ENCODE data around the gene SLC39A3.

Gene SLC39A3, protein sequence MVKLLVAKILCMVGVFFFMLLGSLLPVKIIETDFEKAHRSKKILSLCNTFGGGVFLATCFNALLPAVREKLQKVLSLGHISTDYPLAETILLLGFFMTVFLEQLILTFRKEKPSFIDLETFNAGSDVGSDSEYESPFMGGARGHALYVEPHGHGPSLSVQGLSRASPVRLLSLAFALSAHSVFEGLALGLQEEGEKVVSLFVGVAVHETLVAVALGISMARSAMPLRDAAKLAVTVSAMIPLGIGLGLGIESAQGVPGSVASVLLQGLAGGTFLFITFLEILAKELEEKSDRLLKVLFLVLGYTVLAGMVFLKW

DNA sequence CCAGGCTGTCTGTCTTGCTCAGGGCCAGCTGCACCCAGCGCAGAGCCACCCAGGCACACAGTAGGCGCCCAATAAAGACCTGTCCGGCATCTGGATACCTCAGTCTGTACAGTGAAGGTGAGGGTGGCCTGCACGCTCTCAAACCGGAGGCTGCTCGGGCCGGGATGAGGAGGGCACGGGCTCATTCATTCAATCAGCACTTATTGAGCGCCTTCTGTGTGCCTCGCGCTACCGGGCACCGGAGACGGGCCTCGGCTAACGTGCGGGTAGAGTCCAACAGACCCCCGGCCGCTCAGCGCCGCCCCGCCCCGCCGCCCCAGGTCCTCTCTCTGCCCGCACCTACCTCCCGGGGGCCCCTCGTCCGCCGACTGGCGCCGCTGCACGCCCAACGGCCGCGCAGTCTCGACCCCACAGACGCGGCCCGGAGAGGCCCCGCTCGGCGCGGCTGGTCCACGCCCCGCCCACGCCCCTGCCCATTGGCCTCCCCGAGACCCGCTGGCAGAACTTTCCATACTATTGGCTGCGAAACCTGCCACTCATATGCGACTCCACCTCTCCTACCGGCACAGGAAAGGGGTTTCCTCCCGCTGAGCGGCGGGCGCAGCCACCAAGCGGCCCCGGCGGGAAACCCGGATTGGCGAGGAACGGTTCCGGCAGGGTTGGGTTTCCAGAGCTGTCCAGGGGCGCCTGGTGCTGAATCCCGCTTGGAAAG, at the start of gene SLC39A3:
Gene SLC39A3 (minus strand): TSS at position 416 of the 712 bp plus-strand sequence. CDS start 2,760 bp downstream, outside the sequence.
- peak; percentile 100 for DNase-seq (ENCODE audit: low spot score)

DNA sequence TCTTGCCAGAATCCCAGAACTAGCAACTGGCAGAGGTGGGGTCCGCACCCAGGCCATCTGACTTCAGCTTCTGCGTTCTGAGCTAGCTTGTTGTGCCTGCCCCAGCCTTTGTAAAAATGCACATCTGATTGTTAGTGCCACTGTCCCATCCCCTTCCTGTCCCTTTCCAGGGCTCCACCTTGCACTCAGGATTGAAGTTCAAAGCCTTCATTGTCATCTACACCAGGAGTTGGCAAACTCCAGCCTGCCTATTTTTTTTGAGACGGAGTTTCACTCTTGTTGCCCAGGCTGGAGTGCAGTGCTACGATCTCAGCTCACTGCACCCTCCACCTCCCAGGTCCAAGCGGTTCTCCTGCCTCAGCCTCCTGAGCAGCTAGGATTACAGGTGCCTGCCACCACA, 48.4 kb upstream of the SLC39A3 start:
- DNase-seq (ENCODE audit: low spot score): no peak

DNA sequence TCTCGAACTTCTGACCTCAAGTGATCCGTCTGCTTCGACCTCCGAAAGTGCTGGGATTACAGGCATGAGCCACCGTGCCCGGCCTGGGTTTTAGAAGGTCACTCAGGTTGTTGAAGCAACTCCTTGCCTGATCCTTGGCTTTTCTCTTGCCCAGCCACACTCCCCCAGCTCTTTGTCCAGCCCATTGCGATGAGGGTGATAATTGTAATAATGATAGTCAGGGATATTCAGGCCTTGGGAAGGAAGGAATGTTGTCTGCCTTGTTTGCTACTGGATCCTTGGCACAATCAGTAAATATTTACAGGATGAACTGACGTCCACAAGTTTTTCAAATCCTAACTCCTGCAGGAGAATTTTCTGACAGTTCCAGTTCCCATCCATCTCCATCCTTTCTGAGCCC, 47.3 kb upstream of the SLC39A3 start:
- DNase-seq (ENCODE audit: low spot score): no peak

DNA sequence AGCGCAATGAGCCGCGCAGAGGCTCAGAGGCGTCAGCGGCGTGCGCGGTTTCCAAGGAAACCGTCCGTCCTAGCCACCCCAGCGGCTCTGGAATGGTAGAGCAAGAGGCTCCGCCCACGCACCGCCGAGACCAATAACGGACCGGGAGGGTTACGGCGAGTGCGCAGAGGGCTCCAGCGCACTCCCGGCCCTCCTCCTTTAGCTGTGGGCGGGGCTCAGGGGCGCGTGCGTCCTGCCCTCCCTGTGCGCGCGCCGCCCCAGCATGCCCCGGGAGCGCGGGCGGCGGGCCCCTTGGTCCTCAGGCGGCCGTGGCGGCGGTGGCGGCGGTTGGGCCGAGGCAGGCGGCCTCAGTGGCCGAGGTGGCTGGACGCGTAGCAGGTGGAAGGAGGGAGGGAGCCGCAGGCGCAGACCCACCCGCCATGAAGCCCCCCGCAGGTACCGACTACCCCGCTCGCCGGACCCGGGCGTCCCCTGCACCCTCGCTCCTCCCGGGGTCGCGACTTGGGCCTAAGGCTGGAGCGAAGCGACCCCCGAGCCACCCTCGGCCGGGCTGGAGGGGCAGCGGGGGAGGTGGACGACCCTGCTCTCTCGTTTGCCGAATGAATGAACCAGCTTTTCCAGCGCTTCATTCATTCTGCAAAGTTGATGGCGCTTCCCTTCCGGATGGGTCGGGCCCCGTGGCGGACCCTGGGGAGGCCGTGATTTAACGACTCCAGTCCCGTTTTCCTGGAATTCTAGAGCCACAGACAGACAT, 45.6 kb upstream of the SLC39A3 start, which contains the start of gene THOP1:
Gene THOP1 (plus strand): TSS at position 260 of the 754 bp plus-strand sequence. CDS start 160 bp downstream, at position 420.
- peak; percentile 99 for DNase-seq (ENCODE audit: low spot score)

DNA sequence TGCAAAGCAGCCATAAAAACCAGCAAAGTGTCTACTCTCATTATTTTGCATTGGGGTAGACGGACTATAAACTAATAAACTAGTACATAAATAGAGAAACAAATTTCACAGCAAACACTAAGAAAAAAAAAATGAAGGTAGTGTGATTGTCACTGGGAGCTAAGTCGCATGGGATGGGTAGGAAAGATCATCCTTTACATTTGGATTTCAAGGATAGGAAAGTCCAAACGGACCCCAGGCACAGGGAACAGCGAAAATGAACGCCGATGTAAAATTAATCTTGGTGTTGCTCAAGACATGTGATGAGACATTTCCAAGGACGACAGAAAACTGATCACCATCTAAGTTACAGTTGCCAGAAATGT, 43.9 kb upstream of the SLC39A3 start:
- no peak for DNase-seq (ENCODE audit: low spot score)

DNA sequence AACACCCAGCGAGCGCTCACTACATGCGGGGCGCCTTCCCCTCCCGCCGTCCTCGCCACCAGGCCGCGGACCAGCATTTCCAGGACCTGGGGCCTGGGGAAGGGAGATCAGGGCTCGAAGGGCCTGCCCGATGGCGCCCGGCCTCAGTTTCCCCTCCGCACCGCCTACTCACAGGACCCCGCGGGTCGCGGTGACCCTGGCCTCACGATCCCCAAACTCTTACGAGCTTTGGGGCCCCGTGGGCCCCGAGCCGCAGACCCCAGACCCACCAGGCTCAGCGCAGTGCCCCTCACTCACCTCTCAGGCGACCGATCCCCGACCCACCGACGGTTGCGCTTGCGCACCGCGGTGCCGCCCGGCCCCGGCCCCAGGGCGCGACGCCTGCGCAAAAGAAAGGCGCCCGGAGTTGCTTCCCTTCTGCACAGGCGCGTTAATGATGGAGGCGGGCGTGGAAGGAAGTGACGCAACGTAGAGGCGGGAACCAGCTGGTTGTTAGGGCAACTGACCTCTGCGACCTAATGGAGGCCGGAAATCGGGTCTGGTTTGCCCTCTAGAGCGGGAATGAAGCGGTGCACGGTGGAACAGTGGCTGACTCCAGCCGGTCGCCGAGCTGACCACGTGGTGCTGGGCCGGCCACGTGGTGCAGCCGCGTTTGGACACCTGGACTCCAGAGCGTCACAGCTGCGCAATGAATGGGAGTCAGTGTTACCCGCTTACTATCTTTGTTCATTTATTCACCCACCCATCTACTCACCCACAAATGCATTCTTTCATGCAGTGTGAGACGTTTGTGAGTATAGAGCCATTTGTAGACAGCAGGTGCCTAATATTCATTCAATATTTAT, 43.3 kb upstream of the SLC39A3 start, which contains the start of gene SGTA:
Gene SGTA (minus strand): TSS at position 338 of the 845 bp plus-strand sequence. CDS start 14,205 bp downstream, outside the sequence.
- DNase-seq (ENCODE audit: low spot score): peak; percentile 99

DNA sequence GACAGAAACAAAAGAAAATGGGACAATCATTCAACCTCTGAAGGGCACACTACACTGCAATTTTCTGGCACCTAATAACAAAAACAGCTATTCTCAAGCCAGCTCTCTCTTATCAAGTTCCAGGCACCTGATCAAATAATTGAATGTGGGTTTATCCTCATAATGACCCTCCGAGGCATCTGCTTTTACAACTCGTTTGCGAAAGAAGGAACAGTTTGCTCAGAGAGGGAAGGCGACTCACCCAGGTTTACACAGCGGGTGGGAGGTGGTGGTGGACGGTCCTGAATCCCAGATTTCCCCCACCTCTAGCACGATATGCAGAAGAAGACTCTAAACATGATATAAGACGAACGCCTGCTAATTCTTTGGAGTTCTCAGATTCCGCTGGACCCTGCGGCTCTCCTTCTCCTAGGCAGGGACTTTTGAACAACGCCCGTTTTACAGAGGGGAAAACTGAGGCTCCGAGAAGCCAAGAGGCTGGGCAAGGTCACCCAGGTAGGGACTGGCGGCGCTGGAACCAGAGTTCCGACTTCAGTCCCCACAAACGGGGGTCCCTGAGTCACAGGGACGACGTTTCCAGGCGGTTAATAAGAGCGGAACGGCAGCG, 42.6 kb upstream of the SLC39A3 start:
- DNase-seq (ENCODE audit: low spot score): no peak

DNA sequence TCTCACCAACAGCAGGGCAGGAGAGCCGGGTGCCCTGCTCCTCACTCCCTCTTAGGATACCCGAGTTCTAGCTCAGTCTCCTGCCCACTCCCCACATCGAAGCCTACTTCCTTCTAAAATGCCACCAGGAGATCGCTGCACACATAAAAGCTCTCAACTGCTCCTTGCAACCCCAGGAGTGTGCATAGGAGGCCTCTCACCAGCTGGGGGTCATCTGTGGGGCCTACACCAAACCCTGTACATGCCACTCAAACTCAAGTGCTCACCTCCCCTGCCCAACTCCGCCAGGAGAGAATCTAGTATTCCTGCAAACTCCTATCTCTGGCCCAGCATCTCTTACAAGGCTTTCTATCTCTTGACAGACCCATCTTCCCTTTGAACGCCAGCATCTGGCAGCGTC, 40.5 kb upstream of the SLC39A3 start:
- DNase-seq (ENCODE audit: low spot score): no peak

DNA sequence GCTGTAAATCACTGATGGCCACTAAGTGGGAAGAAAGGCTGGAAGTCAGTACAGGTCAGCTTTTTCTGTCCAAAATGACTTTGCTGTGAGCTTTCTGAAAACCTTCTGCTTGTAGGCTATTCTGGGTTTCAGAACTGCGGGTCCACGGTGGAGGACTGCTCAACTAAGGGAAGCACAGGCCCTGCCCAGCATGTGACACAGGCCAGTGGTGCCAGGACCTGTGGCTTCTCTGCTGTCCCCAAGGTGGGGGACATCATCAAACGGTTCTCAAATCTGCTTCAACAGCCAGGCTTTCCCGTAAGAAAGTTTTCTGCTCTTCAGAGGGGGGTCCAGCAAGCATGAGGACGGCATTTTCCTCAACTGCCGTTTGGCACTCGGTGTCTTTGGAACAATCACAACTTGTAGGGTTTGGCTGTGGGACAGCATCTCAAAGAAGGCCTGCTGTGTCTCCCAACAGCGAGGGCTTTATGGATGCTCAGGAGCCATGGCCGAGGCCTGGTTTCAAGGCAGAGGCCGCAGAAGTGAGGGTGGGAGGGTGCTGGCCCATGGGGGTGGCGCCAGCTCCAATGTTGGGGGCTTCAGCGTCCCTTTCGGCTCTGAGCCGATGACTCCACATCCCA, 39.4 kb upstream of the SLC39A3 start:
- DNase-seq (ENCODE audit: low spot score): no peak

DNA sequence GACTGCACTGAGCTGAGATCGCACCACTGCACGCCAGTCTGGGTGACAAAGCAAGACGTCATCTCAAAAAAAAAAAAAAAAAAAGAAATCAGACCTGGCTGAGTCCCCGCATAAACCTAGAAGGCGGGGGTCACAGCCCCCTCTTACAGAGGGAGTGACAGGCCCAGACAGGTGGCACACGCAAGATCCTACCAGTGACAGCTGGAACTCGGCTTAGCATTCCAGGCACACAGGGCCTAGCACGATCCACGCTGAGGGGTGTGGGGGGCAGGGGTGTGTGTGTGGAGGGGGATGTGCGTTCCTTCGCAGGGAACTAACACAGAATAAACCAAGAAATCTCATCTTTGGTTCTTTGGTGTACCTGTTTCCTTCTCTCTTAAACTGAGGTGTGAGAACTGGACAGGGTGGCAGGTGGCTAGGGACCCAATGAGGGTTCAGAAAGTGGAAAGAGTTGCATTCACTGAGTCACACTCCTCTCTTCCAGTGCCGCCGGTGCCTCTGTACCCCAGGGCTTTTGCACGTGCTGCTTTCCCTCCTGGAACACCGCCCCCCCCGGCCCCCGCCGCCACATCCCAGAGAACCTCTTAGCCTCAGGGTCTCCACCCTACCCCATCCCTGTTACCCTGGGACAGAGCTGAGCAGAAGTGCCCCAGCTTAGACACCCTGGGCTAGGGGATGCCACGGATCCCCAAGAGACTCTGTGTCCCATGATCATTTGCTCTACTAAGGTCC, 38.3 kb upstream of the SLC39A3 start:
- no peak for DNase-seq (ENCODE audit: low spot score)

DNA sequence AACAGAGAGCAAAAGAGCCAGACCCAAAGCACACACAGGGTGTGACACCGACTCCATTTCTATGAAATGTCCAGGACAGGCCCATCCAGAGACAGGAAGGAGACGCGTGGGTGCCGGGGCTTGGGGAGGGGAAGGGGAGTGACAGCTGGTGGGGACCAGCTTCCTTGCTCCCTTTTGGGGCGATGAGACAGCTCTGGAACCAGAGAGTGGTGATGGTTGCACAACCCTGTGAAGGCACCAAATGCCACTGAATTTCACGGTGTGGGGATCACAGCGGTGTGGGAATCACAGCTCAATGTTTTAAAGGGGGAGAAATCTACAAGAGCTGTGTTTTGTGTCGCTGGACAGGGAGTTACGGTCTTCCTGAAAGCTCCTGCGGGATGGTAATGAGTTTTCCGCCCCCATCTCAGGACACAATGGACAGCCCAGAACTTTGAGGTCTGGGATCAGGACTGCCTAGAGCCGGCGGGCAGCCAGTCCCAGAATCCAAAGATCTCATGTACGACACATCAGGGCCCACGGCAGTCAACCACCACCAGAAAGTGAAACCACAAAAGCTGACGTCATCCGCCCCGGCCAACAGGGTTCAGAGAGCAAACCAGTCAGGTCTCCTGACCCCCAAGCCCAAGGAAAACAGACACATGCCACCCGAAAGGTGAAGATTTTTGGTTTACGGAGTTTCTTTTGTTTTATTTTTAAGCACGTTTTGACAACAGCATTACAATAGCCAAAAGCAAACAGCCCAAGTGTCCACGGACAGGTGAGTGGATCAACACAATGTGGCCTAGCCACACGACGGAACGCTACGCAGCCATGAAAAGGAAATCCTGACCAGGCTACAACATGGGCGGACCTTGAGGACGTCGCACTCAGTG, 36.0 kb upstream of the SLC39A3 start:
- peak; percentile 87 for DNase-seq (ENCODE audit: low spot score)

DNA sequence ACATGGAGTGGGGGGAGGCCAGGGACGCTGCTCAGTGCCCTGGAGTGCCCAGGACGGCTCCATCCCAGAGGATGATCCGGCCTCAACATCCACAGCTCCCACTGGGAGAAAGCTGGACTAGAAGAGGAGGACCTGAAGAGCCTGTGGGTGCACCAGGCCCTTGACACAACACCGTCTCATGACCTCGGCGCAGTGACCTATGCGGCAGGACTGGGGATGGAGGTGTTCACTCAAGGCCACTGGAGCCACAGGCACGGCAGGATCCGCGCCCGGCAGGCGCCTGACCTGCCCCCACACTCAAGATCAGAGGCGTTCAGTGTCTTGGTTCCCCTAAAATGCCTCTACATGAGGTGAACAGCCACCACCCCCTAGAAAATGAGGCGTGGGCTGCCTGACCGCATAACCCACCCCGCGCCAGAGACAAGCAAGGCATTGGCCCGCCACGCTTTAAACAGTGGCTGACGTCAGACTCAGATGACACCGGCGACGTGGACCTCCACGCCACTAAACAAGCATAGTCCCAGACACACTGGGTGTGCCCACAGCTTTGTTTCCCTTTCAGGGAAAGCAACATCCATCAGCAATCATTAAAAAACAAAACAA, 35.2 kb upstream of the SLC39A3 start:
- DNase-seq (ENCODE audit: low spot score): no peak

DNA sequence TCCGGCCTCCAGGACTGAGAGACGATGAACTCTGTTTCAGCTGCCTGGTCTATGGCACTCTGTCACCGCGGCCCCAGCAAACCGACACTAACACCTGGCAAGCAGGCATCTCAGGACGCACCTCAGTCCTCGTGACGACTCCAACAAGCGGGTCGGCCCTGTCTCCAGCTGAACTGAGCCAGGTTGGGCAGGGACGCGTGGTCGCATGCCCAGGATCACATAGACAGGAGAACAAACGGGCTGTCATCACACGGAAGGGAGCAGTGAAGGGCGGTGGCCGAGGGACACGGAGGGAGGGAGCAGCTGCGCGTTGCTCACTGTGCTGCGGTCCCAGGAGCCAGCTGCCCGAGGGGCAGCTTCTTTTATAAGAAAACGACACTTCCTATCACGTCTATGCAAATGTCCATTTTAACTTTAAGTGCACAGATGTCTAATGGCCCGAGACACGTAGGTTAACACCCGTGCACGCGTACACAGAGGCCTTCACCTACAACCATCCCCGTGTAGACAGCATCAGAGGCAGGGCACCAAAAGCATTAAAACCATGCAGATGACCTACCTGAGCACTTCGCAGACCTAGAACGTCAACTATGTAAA, 34.4 kb upstream of the SLC39A3 start:
- no peak for DNase-seq (ENCODE audit: low spot score)

DNA sequence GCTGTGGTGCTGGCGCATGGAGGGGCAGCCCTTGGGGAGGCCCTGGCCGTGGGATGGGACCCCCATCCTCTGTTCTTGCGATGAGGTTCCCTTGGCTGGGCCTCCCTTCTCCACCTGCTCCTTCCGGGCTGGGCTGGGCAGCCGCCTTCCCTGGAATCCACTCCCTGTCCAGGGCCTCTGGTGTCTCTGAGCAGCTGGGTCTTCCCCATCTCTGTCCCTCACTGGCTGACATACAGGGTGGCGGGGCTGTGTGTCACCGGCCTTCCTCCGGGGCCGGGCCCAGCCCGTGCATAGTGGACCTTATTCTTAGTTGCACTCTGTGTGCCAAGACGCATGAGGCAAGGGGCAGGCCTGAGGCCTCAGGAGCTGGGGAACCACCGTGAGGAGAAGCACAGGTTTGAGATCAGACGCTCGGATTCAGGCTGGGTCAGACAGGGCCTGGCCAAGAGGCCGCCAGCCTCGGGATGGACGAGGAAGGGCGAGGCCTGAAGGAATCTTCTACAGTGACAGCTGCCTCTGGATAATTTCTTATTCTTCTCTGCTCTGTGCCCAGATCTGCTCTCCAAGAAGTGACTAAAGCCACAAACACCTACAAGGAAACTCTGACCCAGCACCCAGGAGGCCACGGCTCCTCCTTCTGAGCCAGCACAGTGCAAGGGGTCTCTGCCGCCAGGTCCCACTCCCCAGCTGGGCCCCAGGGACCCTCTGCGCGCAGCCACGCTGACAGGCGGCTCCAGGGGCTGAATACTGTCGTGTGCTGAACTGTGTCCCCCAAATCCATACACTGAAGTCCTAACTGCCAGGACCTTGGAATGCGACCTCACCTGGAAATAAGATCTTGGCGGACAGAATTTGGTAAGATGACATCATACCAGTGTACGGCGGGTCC, 32.2 kb upstream of the SLC39A3 start:
- DNase-seq (ENCODE audit: low spot score): no peak

DNA sequence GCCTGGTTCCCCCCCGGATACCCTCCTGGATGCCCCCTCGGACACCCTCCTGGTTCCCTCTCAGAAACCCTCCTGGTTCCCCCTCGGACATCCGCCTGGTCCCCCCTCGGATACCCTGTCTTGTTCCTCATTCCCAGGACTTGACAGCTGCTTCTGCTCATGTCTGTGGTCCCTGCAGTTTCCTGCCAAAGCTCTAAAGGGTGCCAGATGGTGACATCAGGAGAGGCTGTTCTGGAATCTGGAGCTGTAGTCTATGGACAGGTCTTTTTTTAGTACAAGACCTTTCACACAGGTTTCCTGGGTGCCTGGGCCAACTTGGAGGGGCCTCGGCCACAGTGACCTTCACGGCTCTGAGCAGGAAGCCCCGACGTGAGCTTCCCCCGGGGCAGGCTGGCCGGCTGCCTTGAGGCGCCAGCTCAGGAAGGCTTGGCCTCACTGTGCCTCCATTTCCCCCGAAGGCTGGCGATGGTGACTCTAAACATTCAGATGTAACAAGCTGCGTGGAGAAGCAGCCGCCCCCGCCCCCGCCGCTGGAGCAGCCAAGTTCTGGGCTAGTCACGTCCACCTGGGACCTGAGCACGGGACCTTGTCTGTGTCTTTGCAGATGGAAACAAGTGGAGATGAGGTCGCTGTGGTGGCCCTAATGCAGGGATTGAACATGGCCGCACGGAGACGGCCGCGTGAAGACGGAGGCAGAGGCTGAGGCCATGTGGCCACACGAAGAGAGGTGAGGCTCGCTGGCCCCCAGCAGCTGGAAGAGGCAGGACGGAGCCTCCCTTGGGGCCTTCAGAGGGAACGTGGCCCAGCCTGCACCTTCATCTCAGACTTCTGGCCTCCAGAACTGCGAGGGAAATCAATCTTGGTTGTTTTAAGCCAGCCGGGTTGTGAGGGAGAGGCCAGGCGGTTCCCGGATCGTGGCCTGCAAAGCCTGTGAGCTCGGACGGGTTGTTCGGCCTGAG, 30.5 kb upstream of the SLC39A3 start:
- peak; percentile 77 for DNase-seq (ENCODE audit: low spot score)

DNA sequence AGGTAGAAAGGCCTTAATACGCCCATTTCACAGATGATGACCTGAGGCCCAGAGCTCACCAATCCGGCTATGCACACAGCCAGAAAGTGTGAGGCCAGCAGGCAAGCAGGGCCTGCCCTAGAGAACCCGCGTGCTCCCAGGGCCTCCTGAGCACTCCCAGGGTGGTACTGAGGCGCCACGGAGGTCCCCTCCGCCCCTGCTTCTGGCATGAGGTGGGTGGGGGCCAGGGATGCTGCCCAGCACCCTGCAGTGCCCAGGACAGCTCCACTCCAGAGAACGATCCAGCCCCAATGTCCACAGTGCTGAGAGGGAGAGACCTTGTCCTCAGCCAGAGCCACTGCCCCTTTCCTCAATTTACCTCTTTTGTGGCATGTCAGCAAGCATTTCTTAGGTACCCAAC, 29.4 kb upstream of the SLC39A3 start:
- no peak for DNase-seq (ENCODE audit: low spot score)

All from hepatic stellate cell (primary cell).